Measurements from ENCODE around the gene WDR87. TPM values are rescaled to one million over a fixed set of nuclear protein-coding genes. Genes with fewer than 3 reads are reported as not detected.
A peak's percentile ranks its signal among the peaks of the same experiment; 100 is the strongest.

WDR87 gene
- total and polyA plus RNA-seq, 2 donors from 2014 or later, result not detected

- no peaks in the 10 kb centered on the region for H3K9me3 ChIP-seq (ENCODE audit: control insufficient read depth in 2 of 3, insufficient read depth in 1 of 3, low read length in 3 of 3)
- intact Hi-C loops (cut with DNase I), result no loop called here
- no peaks in the 10 kb centered on the region for H3K4me1 ChIP-seq (ENCODE audit: control insufficient read depth in 2 of 3, insufficient read depth in 2 of 3, low read depth in 1 of 3, low read length in 3 of 3)
- H3K9ac ChIP-seq (ENCODE audit: low read length in 3 of 3), result no peak overlapping the region
- no peaks in the 10 kb centered on the region for H3K27me3 ChIP-seq (ENCODE audit: control insufficient read depth, insufficient read depth, low read length)
- no peak overlapping the region for H3K4me3 ChIP-seq (ENCODE audit: low read length in 3 of 3)
- TF ChIP-seq CTCF (IDR thresholded peaks at IDR 0.05; ENCODE audit: borderline replicate concordance, extremely low read depth, insufficient read depth), result no peak
- H3K36me3 ChIP-seq (ENCODE audit: control insufficient read depth in 2 of 3, insufficient read depth in 3 of 3, low read length in 3 of 3), result no peaks in the 10 kb centered on the region
- H3K27ac ChIP-seq (ENCODE audit: low read depth in 2 of 2, low read length in 2 of 2), result no peak overlapping the region
- FAIRE-seq, result no peak
- no peak for DNase-seq
These were observed 6.4 kb downstream of the WDR87 start for GRCh38 chr19:37899966-37900365.

GRCh38 chr19:37899453-37899852, 6.9 kb downstream of the WDR87 start:
- FAIRE-seq, result no peak
- intact Hi-C loops (cut with DNase I), result no loop called here

GRCh38 chr19:37896180-37896579, 10.2 kb downstream of the WDR87 start:
- no peak for TF ChIP-seq CTCF (IDR thresholded peaks at IDR 0.05; ENCODE audit: borderline replicate concordance, extremely low read depth, insufficient read depth)
- DNase-seq (no peak), FAIRE-seq (no peak)
- H3K9me3 ChIP-seq (ENCODE audit: control insufficient read depth in 2 of 3, insufficient read depth in 1 of 3, low read length in 3 of 3), result no peaks in the 10 kb centered on the region
- H3K27ac ChIP-seq (ENCODE audit: low read depth in 2 of 2, low read length in 2 of 2), result no peak overlapping the region
- no peaks in the 10 kb centered on the region for H3K36me3 ChIP-seq (ENCODE audit: control insufficient read depth in 2 of 3, insufficient read depth in 3 of 3, low read length in 3 of 3)
- H3K4me3 ChIP-seq (ENCODE audit: low read length in 3 of 3), result no peak overlapping the region
- no peak overlapping the region for H3K9ac ChIP-seq (ENCODE audit: low read length in 3 of 3)
- H3K27me3 ChIP-seq (ENCODE audit: control insufficient read depth, insufficient read depth, low read length), result no peaks in the 10 kb centered on the region
- H3K4me1 ChIP-seq (ENCODE audit: control insufficient read depth in 2 of 3, insufficient read depth in 2 of 3, low read depth in 1 of 3, low read length in 3 of 3), result no peaks in the 10 kb centered on the region
- intact Hi-C loops (cut with DNase I), result no loop called here

More at GRCh38 chr19:37899453-37899852, 6.9 kb downstream of the WDR87 start:
- no peaks in the 10 kb centered on the region for H3K27me3 ChIP-seq (ENCODE audit: control insufficient read depth, insufficient read depth, low read length)
- H3K4me3 ChIP-seq (ENCODE audit: low read length in 3 of 3), result no peak overlapping the region
- H3K27ac ChIP-seq (ENCODE audit: low read depth in 2 of 2, low read length in 2 of 2), result no peak overlapping the region
- no peaks in the 10 kb centered on the region for H3K9me3 ChIP-seq (ENCODE audit: control insufficient read depth in 2 of 3, insufficient read depth in 1 of 3, low read length in 3 of 3)
- H3K9ac ChIP-seq (ENCODE audit: low read length in 3 of 3), result no peak overlapping the region
- no peaks in the 10 kb centered on the region for H3K4me1 ChIP-seq (ENCODE audit: control insufficient read depth in 2 of 3, insufficient read depth in 2 of 3, low read depth in 1 of 3, low read length in 3 of 3)
- TF ChIP-seq CTCF (IDR thresholded peaks at IDR 0.05; ENCODE audit: borderline replicate concordance, extremely low read depth, insufficient read depth), result no peak
- H3K36me3 ChIP-seq (ENCODE audit: control insufficient read depth in 2 of 3, insufficient read depth in 3 of 3, low read length in 3 of 3), result no peaks in the 10 kb centered on the region
- peak in 1 of 5 donors; percentile 4 for DNase-seq

Data from kidney (tissue), 14 donors.